ENCODE measurements around the gene AFP. TPM values are rescaled to one million over a fixed set of nuclear protein-coding genes. Genes with fewer than 3 reads are reported as not detected.

AFP gene
- total and polyA plus RNA-seq, 2 of the 13 experiments (the other 11 are each of a cell fraction or from before 2014, with no cell fraction given): 9,434 to 13,105 TPM

DNA sequence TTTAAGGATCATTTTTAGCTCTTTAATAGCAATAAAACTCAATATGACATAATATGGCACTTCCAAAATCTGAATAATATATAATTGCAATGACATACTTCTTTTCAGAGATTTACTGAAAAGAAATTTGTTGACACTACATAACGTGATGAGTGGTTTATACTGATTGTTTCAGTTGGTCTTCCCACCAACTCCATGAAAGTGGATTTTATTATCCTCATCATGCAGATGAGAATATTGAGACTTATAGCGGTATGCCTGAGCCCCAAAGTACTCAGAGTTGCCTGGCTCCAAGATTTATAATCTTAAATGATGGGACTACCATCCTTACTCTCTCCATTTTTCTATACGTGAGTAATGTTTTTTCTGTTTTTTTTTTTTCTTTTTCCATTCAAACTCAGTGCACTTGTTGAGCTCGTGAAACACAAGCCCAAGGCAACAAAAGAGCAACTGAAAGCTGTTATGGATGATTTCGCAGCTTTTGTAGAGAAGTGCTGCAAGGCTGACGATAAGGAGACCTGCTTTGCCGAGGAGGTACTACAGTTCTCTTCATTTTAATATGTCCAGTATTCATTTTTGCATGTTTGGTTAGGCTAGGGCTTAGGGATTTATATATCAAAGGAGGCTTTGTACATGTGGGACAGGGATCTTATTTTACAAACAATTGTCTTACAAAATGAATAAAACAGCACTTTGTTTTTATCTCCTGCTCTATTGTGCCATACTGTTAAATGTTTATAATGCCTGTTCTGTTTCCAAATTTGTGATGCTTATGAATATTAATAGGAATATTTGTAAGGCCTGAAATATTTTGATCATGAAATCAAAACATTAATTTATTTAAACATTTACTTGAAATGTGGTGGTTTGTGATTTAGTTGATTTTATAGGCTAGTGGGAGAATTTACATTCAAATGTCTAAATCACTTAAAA is 16.6 kb upstream of the AFP start (continued):
- TF ChIP-seq, protein P1, sequence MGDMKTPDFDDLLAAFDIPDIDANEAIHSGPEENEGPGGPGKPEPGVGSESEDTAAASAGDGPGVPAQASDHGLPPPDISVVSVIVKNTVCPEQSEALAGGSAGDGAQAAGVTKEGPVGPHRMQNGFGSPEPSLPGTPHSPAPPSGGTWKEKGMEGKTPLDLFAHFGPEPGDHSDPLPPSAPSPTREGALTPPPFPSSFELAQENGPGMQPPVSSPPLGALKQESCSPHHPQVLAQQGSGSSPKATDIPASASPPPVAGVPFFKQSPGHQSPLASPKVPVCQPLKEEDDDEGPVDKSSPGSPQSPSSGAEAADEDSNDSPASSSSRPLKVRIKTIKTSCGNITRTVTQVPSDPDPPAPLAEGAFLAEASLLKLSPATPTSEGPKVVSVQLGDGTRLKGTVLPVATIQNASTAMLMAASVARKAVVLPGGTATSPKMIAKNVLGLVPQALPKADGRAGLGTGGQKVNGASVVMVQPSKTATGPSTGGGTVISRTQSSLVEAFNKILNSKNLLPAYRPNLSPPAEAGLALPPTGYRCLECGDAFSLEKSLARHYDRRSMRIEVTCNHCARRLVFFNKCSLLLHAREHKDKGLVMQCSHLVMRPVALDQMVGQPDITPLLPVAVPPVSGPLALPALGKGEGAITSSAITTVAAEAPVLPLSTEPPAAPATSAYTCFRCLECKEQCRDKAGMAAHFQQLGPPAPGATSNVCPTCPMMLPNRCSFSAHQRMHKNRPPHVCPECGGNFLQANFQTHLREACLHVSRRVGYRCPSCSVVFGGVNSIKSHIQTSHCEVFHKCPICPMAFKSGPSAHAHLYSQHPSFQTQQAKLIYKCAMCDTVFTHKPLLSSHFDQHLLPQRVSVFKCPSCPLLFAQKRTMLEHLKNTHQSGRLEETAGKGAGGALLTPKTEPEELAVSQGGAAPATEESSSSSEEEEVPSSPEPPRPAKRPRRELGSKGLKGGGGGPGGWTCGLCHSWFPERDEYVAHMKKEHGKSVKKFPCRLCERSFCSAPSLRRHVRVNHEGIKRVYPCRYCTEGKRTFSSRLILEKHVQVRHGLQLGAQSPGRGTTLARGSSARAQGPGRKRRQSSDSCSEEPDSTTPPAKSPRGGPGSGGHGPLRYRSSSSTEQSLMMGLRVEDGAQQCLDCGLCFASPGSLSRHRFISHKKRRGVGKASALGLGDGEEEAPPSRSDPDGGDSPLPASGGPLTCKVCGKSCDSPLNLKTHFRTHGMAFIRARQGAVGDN (CRISPR knock-in tag; IDR thresholded peaks at IDR 0.05): no peak
- no peak for TF ChIP-seq TCF7L2 (IDR thresholded peaks at IDR 0.05; ENCODE audit: low read depth, low read length)
- no peak for TF ChIP-seq ZNF33B (CRISPR knock-in tag; IDR thresholded peaks at IDR 0.05)
- no peak for TF ChIP-seq RORA (CRISPR knock-in tag; IDR thresholded peaks at IDR 0.05)
- TF ChIP-seq, protein P2, sequence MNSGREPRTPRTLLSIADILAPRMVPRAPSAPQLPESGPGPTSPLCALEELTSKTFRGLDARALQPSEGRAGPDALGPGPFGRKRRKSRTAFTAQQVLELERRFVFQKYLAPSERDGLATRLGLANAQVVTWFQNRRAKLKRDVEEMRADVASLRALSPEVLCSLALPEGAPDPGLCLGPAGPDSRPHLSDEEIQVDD (CRISPR knock-in tag; IDR thresholded peaks at IDR 0.05; ENCODE audit: borderline replicate concordance): no peak
- TF ChIP-seq KLF16 (CRISPR knock-in tag; IDR thresholded peaks at IDR 0.05): no peak
- TF ChIP-seq, protein P3, sequence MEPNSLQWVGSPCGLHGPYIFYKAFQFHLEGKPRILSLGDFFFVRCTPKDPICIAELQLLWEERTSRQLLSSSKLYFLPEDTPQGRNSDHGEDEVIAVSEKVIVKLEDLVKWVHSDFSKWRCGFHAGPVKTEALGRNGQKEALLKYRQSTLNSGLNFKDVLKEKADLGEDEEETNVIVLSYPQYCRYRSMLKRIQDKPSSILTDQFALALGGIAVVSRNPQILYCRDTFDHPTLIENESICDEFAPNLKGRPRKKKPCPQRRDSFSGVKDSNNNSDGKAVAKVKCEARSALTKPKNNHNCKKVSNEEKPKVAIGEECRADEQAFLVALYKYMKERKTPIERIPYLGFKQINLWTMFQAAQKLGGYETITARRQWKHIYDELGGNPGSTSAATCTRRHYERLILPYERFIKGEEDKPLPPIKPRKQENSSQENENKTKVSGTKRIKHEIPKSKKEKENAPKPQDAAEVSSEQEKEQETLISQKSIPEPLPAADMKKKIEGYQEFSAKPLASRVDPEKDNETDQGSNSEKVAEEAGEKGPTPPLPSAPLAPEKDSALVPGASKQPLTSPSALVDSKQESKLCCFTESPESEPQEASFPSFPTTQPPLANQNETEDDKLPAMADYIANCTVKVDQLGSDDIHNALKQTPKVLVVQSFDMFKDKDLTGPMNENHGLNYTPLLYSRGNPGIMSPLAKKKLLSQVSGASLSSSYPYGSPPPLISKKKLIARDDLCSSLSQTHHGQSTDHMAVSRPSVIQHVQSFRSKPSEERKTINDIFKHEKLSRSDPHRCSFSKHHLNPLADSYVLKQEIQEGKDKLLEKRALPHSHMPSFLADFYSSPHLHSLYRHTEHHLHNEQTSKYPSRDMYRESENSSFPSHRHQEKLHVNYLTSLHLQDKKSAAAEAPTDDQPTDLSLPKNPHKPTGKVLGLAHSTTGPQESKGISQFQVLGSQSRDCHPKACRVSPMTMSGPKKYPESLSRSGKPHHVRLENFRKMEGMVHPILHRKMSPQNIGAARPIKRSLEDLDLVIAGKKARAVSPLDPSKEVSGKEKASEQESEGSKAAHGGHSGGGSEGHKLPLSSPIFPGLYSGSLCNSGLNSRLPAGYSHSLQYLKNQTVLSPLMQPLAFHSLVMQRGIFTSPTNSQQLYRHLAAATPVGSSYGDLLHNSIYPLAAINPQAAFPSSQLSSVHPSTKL (CRISPR knock-in tag; IDR thresholded peaks at IDR 0.05): no peak
- TF ChIP-seq NFKB2 (CRISPR knock-in tag; IDR thresholded peaks at IDR 0.05; ENCODE audit: borderline replicate concordance): no peak
- no peak for TF ChIP-seq EHMT2 (IDR thresholded peaks at IDR 0.05; ENCODE audit: borderline replicate concordance, low read depth, low read length)
- TF ChIP-seq, protein P4, sequence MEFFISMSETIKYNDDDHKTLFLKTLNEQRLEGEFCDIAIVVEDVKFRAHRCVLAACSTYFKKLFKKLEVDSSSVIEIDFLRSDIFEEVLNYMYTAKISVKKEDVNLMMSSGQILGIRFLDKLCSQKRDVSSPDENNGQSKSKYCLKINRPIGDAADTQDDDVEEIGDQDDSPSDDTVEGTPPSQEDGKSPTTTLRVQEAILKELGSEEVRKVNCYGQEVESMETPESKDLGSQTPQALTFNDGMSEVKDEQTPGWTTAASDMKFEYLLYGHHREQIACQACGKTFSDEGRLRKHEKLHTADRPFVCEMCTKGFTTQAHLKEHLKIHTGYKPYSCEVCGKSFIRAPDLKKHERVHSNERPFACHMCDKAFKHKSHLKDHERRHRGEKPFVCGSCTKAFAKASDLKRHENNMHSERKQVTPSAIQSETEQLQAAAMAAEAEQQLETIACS (CRISPR knock-in tag; IDR thresholded peaks at IDR 0.05): no peak
- TF ChIP-seq ZNF501 (CRISPR knock-in tag; IDR thresholded peaks at IDR 0.05): no peak
- TF ChIP-seq ZNF589 (CRISPR knock-in tag; conservative IDR thresholded peaks at IDR 0.05): no peak
